ENCODE data around the gene NKD2. TPM values are rescaled to one million over a fixed set of nuclear protein-coding genes. Genes with fewer than 3 reads are reported as not detected.

The NKD2 gene
- total and polyA plus RNA-seq, 12 donors = 0.22 to 32.8 (median 10.8) TPM

GRCh38 chr5:1037123-1037670, 28.6 kb downstream of the NKD2 start:
- WGBS, 4 donors = 61 to 74% (median 68%) methylated on average over 10 to 16 of the region's 16 CpGs
- TF ChIP-seq CTCF (IDR thresholded peaks at IDR 0.05) (no peak), POLR2A (IDR thresholded peaks at IDR 0.05) (no peak)
- no peak overlapping the region for H3K4me3 ChIP-seq
- peak in 1 of 7 donors; percentile 8 for DNase-seq
- no peak overlapping the region for H3K27ac ChIP-seq
- no peaks in the 10 kb centered on the region for H3K27me3 ChIP-seq
- H3K9me3 ChIP-seq (replicated peaks in 1 of 3) = no peaks in the 10 kb centered on the region
- H3K36me3 ChIP-seq (replicated peaks in 1 of 2) = no peaks in the 10 kb centered on the region
- intact Hi-C loops (cut with DNase I) = no loop called here
- H3K4me1 ChIP-seq (replicated peaks in 1 of 2) = no peaks in the 10 kb centered on the region

DNA sequence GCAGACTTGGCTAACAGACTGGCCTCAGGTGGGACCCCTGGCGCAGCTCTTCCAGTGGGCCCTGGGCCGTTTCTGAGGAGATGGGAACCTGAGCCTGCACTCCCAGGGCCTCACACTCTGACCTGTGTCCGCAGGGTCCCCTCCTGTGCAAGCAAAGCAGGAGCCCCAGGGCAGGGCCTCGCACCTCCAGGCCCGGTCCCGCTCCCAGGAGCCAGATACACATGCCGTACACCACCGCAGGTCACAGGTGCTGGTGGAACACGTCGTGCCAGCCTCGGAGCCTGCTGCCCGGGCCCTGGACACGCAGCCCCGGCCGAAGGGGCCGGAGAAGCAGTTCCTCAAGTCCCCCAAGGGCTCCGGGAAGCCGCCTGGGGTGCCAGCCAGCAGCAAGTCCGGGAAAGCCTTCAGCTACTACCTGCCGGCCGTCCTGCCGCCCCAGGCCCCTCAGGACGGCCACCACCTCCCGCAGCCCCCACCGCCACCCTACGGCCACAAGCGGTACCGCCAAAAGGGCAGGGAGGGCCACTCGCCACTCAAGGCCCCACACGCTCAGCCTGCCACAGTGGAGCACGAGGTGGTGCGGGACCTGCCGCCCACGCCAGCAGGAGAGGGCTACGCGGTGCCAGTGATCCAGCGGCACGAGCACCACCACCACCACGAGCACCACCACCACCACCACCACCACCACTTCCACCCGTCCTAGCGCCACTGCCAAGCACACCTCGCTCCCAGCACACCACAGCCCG, 29.2 kb downstream of the NKD2 start:
- TF ChIP-seq CTCF (IDR thresholded peaks at IDR 0.05) = no peak
- no peak for TF ChIP-seq POLR2A (IDR thresholded peaks at IDR 0.05)
- no peaks in the 10 kb centered on the region for H3K27me3 ChIP-seq
- H3K4me3 ChIP-seq = no peak overlapping the region
- H3K4me1 ChIP-seq (replicated peaks in 1 of 2) = no peaks in the 10 kb centered on the region
- no peak overlapping the region for H3K27ac ChIP-seq
- H3K36me3 ChIP-seq (replicated peaks in 1 of 2) = no peaks in the 10 kb centered on the region
- intact Hi-C loops (cut with DNase I) = no loop called here
- WGBS, 4 donors = 79 to 88% (median 85%) methylated on average over 8 to 43 of the region's 43 CpGs
- no peaks in the 10 kb centered on the region for H3K9me3 ChIP-seq (replicated peaks in 1 of 3)
- DNase-seq = peak in 1 of 7 donors; percentile 4

- TF ChIP-seq CTCF (IDR thresholded peaks at IDR 0.05) (no peak), POLR2A (IDR thresholded peaks at IDR 0.05) (no peak)
- Histone ChIP-seq H3K27me3 (no peaks in the 10 kb centered on the region), H3K27ac (no peak overlapping the region), H3K36me3 (replicated peaks in 1 of 2) (no peaks in the 10 kb centered on the region), H3K4me3 (no peak overlapping the region), H3K4me1 (replicated peaks in 1 of 2) (no peaks in the 10 kb centered on the region), H3K9me3 (replicated peaks in 1 of 3) (no peaks in the 10 kb centered on the region)
- intact Hi-C loops (cut with DNase I) = no loop called here
- DNase-seq = peak in 1 of 7 donors; percentile 9
- 74 to 88% (median 82%) methylated on average over 16 to 28 of the region's 28 CpGs for WGBS, 4 donors
Measured at GRCh38 chr5:1038417-1039209, 30.0 kb downstream of the NKD2 start.

DNA sequence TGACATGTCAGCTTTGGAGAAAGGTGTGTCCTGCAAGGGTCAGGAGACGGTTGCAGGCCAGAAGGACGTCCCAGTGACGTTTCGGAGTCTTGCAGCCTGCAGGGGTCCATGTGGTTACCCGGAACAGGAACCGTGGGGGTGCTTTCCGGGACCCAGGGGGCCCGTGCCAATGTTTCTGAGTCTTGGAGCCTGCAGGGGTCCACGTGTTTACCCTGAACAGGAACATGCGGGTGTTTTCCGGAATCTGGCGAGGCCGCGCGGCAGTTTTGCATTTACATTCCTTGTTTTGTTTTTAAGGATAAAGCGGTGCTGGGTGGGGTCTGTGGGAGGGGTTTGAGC, 30.6 kb downstream of the NKD2 start:
- peak in 1 of 7 donors; percentile 4 for DNase-seq
- no peak overlapping the region for H3K27ac ChIP-seq
- H3K4me1 ChIP-seq (replicated peaks in 1 of 2) = no peaks in the 10 kb centered on the region
- WGBS, 4 donors = 83 to 87% (median 84%) methylated on average over 13 to 16 of the region's 16 CpGs
- H3K9me3 ChIP-seq (replicated peaks in 1 of 3) = no peaks in the 10 kb centered on the region
- intact Hi-C loops (cut with DNase I) = no loop called here
- H3K36me3 ChIP-seq (replicated peaks in 1 of 2) = no peaks in the 10 kb centered on the region
- no peaks in the 10 kb centered on the region for H3K27me3 ChIP-seq
- H3K4me3 ChIP-seq = no peak overlapping the region
- TF ChIP-seq POLR2A (IDR thresholded peaks at IDR 0.05) (no peak), CTCF (IDR thresholded peaks at IDR 0.05) (no peak)

Data from adrenal gland (tissue), 12 donors.